ENCODE results near the gene HSD17B8.
"Not testable (repeated sequence)": the region's sequence is repeated elsewhere in the genome, so short reads cannot be mapped to it uniquely, and the experiment has no call there.

HSD17B8 gene

DNA sequence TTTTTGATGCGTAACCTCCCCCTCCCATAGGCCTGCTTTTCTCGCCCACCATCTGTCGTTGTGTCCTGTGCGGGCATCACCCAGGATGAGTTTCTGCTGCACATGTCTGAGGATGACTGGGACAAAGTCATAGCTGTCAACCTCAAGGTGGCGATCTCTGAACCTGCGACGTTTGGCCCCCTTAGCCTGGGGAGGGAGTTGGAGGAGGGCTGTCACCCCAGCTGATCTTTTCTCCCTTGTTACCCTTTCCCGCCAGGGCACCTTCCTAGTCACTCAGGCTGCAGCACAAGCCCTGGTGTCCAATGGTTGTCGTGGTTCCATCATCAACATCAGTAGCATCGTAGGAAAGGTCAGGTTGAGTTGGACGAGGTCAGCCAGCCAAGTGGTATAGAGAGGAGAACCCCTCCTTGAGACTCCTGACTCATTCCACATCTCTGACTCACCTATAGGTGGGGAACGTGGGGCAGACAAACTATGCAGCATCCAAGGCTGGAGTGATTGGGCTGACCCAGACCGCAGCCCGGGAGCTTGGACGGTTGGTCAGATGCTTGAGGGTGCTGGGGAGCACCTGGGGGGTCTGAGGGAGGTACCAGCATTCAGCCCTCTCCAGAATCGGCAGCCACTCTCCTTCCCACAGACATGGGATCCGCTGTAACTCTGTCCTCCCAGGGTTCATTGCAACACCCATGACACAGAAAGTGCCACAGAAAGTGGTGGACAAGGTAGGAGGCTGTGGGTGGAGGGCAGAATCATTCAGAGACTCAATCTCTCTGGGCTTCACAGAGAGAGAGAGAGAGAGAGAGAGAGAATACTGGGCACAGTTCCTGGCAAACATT is 954 bp downstream of the HSD17B8 start:
- in situ Hi-C loops (cut with MboI; ENCODE audit: low sequenced_read_pairs), result no loop called here

DNA sequence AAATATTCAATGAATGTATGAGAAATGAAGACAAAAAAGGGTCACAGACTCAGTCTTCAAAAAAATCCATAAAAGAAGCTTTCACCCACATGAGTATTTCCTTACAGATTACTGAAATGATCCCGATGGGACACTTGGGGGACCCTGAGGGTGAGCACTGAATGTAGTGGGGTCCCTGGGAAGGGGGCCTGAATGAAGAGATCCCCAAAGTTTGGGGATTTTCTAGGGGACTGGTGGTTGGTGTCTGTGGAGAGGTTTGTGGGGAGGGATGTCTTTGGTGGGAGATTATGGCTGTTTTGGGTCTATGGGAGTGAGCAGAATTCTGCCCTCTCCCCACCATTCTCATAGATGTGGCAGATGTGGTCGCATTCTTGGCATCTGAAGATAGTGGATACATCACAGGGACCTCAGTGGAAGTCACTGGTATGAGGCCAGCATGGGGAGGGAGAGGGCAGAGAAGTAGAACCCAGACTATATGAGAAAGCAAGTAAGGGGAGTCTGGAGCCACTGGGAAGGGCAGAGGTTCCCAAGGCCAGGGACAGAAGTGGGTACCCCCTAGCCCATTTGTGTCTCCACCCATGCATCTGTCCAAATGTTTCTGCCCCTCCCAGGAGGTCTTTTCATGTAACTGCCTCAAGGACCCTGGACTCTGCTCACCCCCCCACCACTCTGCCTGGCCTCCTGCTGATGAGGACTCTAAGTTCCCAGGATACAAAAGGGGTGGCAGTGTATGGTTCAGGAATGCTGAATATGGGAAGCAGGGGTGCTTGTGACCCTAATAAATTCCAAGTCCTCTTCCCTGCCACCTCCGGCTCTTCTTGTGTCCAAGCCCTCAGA is 1.8 kb downstream of the HSD17B8 start:
- in situ Hi-C loops (cut with MboI; ENCODE audit: low sequenced_read_pairs), result no loop called here

DNA sequence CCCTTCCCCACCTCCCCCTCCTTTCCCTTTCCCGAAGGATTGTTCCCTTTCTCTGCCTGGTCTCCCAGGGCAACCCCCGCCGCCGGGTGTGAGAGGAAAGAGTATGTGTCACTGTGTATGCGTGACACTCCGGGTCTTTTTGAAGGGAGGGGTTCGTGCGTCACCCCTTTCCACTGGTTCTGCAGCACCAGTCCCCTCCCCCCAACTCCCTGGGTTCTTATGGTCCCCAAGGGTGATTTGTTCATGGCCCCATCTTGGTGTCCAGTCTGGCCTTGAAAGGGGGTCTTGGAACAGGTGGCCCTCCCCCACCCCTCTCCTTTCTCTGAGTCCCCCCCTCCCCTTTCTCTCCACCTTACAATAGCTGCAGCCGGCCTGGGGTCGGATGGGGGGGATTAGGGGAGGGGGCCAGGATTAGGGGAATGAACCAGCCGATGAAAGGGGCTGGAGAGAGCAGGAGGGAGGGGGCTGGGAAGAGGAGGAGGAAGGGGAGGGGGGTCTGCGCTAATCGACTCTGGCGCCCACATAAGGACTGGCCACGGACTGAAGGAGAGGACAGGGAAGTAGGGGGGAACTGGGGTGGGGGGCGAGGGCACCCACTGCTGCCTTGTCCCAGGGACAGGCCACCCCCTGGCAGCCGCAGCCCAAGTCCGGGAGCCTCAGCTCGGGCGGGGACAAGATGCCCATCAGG is 2.6 kb downstream of the HSD17B8 start:
- in situ Hi-C loops (cut with MboI; ENCODE audit: low sequenced_read_pairs), result no loop called here

DNA sequence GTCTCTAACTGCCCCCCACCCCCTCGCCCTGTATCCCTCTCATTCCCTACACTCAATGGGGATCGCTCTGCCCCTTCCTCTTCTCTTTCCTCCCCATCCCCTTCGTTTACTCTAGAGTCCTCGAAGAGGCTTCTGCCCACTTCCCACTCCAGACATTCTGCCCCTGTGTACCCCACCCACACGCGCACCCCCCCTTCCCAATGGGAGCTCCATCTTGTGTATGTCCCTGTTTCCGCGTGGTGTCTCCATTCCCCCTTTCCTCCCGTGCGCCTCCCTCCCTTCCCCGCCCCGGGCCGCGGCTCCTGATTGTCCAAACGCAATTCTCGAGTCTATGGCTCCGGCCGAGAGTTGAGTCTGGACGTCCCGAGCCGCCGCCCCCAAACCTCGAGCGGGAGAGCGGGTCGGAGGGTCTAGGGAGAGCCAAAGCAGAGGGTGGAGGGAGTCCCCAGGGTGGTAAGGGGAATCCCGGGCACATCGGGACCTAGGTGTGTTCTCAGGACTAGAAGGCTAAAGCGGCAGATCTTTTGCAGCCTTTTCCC is 3.2 kb downstream of the HSD17B8 start:
- in situ Hi-C loops (cut with MboI; ENCODE audit: low sequenced_read_pairs), result no loop called here

DNA sequence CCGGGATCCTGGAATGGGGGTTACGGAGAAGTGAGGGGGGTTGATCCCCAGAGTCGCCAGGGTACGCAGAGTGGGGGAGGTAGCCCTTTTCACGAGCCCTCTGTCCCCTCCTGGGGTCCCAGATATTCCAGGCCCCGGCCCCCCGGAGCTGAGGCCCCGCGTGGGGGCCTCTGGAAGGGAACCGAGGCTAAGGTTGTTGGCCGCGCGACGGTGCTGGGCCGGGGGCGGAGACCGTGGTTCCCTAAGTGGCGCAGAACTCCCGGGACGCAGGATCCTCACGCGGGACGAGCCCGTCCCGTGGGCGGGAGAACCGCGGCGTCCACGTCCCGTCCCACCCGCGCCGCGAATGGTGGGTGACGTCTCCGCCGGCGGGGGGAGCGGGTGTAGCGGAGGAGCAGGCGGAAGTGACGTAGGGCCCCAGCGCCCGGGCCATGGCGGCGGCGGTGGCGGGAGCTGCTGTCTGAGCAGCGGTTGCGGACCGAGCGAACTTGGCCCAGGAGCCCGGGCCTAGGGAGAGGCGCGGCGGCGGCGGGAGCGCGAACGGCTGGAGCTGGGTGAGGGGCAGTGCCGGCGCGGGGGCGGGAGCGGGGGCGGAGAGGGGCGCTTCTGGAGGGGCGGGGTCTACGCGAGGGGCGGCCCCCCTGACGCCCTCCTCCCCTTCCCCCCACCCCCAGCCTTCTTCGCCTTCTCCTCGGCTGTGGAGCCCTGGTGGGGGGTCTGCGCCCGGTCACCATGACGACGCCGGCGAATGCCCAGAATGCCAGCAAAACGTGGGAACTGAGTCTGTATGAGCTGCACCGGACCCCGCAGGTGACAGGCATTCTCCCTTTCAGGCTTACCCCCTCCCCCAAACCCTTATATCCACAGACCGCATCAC is 3.9 kb downstream of the HSD17B8 start, which contains the start of gene RING1:
TSS of gene RING1 (plus strand) at position 410 of the 877 bp plus-strand sequence. CDS start at position 733, 323 bp downstream.
- in situ Hi-C loops (cut with MboI; ENCODE audit: low sequenced_read_pairs), result no loop called here

DNA sequence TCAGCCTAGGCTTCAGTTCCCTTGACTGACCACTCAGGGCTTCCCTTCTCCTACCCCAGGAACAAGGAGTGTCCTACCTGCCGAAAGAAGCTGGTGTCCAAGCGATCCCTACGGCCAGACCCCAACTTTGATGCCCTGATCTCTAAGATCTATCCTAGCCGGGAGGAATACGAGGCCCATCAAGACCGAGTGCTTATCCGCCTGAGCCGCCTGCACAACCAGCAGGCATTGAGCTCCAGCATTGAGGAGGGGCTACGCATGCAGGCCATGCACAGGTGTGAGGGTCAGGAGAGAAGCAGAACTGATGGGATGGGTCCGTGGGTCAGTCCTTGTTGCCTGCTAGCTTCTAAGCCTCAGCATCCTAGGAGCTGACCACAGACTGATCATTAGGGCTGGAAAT is 5.4 kb downstream of the HSD17B8 start:
- in situ Hi-C loops (cut with MboI; ENCODE audit: low sequenced_read_pairs), result no loop called here

DNA sequence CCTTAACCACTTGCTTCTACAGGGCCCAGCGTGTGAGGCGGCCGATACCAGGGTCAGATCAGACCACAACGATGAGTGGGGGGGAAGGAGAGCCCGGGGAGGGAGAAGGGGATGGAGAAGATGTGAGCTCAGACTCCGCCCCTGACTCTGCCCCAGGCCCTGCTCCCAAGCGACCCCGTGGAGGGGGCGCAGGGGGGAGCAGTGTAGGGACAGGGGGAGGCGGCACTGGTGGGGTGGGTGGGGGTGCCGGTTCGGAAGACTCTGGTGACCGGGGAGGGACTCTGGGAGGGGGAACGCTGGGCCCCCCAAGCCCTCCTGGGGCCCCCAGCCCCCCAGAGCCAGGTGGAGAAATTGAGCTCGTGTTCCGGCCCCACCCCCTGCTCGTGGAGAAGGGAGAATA is 6.7 kb downstream of the HSD17B8 start:
- in situ Hi-C loops (cut with MboI; ENCODE audit: low sequenced_read_pairs), result no loop called here

DNA sequence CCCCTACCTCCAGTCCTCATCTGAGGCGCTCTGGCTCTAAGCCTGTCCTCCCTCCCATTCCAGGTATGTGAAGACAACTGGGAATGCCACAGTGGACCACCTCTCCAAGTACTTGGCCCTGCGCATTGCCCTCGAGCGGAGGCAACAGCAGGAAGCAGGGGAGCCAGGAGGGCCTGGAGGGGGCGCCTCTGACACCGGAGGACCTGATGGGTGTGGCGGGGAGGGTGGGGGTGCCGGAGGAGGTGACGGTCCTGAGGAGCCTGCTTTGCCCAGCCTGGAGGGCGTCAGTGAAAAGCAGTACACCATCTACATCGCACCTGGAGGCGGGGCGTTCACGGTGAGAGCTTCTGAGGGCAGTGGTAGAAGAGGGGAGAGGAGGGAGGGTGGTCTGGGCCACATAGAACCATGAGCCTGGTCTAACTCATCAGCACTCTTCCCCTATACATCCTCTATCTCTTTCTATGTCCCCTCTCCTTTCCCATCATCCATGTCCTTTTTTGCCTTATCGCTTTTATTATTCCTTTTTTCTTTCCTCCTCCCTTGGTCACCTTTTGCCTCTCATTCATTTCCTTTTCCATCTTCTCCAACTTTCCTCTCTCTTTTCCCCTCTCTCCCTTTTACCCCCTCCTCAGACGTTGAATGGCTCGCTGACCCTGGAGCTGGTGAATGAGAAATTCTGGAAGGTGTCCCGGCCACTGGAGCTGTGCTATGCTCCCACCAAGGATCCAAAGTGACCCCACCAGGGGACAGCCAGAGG is 7.4 kb downstream of the HSD17B8 start:
- in situ Hi-C loops (cut with MboI; ENCODE audit: low sequenced_read_pairs), result no loop called here

DNA sequence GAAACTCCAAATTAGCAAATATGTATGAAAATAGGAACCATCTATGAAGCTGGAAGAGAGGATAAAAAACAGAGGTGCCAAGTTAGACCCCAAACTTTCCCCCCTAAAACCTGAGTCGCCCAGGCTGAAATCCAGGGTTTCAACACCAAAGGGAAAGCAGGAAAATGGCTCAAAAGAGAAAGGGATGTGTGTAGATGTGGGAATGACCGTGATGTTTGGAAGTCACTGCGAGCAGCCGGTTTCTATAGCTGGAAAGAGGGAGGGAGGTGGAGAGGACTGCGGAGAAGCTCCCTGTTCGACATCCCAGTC is 8.4 kb downstream of the HSD17B8 start:
- in situ Hi-C loops (cut with MboI; ENCODE audit: low sequenced_read_pairs), result no loop called here

DNA sequence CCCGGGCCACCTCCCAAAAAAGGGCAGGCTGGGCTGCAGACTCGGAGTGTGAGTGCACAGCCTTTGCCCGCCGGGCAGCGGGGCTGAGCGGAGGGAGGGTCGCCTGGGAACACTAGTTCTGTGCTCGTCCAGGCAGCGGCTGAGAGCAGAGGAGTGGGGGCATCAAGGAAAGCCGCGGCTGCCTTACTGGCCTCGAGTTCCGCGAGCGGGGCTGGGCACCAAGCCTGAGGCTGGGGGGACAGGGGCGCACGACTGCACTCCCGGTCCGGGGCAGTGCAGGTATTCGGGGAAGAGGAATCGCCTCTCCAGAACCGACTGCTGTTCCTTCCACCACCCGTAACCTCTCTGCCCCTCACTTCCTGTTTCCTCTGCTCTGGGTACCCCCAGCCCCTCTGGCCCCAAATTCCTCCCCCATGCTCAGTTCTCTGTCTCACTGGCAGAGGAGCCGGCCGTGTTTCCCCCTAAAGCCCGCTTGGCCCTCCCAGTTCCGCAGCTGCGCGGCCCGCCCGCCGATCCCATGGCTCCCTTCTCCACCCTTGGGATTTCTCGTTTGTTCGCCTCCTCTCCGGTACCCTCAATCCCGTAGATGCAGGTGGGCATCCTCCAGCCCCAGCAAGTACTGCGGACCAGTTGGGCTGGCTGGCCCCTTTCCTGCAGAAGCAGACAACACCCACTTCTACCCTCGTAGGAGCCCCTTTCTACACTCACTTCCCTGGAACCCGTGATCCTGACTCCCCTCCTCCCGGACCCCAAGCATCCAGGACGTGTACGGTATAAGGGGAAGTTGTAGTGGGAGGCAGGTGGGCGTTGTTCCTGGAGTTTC is 8.9 kb downstream of the HSD17B8 start:
- in situ Hi-C loops (cut with MboI; ENCODE audit: low sequenced_read_pairs), result no loop called here

DNA sequence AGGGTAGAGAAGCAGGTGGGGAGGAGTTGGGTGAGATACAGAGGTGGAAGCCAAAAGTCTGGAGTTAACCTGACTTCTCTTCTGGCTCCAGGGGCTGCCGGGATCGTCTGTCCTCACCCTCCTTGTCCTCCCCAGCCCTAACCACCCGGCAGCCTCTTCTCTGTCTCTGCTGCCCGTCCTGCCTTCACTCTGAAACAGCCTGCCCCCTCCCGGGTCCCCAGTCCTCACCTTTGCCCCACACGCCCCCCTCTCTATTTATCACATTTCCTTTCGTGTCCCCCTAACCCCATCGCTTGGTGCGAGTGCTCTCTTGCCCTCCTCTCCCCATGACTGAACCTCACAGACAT is 9.5 kb downstream of the HSD17B8 start:
- in situ Hi-C loops (cut with MboI; ENCODE audit: low sequenced_read_pairs), result no loop called here

DNA sequence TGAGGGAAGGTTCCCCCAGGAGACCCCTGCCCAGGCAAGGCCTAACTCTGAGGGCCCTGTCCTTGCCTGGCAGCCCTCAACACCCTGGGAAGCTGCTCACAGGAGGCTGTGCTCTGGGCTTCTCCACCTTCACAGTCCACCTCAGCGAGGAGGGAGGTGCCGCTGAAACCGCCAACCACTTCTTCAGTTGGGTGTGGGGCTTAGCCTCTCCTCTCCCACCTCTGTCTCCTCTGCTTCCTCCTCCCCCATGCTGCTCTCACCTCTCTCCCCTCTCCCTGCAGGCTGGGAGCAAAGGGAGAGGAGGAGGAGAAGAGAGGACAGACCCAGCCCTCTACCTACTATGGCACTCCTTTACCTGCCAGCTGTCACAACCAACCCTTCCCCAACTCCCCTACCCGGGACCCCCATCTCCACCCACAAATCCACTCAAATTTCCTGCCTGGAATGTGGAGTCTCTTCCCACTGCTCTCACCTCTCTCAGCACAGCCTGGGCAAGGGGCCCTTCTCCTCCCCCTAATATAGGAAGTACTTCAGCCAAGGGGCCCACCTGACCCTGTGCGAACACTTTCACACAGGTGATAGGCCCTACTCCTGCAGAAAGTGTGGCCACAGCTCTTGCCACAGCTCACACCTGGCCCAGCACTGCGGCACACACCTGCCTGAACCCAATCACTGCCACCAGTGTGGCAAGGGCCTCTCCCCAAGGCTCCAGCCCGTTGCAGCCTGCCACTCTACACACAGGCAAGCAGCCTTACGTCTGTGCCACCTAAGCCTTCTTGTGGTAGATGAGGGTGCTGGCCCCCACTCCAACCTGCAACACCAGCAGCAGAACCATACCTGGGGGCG is 11.0 kb downstream of the HSD17B8 start:
- in situ Hi-C loops (cut with MboI; ENCODE audit: low sequenced_read_pairs), result no loop called here

DNA sequence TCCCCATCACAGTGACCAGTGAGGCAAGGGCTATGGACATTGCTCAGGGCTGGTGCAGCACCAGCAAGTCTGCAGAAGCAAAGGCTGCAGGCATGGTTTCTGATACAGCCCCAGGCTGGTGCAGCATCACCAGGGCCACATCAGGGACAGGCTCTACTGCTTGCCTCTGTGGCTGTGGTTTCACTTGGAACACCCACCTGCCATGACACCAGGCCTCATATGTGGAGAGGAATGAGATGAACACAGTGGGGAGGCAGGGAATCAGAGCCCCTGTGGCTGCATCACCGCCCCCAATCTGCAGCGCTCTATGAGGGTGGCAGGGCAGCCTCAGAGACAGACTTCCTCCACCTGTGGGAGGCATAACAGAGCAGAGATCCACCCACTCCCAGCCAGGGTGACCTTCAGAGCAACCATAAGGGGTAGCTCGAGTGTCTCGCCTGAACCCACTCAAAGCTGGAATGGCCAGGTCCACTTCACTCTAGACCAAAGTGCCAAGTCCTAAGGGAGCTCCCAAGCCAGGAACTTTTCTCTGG is 11.7 kb downstream of the HSD17B8 start:
- in situ Hi-C loops (cut with MboI; ENCODE audit: low sequenced_read_pairs), result no loop called here

DNA sequence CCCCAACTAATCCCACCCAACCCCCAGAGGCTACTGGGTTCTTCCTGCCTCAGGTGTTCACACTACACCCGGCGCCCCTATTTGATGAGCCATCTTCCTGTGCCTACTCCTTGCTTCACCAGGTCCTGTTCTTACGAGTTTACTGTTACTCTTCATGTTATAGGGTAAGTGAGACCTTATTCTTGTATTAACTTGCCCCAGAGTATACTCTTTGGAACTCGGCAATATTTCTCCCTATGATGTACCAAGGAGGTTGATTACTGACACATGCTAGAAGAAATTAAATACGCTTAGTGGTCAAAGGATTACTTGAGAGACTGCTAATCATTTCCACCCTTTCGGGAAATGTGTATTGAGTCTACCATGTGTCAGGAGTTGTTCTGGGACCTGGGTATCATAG is 12.8 kb downstream of the HSD17B8 start:
- in situ Hi-C loops (cut with MboI; ENCODE audit: low sequenced_read_pairs), result no loop called here

DNA sequence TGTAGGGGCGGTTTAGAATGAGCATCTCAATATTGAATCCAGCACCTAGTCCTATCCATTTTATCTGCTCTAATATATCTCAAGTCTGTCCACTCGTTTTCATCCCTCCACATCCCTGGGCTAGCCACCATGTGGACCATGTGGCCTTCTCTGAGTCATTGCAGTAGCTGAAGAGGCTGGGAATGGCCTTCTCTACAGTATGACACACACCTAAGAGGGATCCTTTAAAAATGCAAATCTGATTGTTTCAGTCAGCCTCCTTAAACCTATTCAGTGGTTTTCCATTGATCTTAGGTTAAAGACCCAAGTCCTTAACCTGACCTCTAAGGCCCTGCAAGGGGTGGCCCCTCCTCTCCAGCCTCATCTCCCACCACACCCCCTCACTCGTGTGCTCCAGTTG is 13.2 kb downstream of the HSD17B8 start:
- in situ Hi-C loops (cut with MboI; ENCODE audit: low sequenced_read_pairs), result no loop called here

DNA sequence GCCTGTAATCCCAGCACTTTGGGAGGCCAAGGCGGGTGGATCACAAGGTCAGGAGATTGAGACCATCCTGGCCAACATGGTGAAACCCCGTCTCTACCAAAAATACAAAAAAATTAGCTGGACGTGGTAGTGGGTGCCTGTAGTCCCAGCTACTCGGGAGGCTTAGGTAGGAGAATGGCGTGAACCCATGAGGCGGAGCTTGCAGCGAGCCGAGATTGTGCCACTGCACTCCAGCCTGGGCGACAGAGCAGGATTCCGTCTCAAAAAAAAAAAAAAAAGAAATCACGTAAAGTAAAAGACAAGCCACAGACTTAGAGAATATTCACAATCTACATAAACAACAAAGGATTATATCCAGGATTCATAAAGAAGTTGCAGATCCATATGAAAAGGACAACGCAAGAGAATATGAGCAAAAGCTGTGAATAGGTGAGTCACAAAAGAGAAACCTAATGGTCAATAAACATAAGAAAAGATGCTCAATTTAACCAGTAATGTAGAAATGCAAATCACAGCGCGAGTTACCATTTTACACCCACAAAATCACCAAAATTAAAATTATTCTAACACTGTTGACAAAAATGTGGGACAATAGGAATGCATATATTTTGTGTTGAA is 22.2 kb downstream of the HSD17B8 start:
- in situ Hi-C loops (cut with MboI; ENCODE audit: low sequenced_read_pairs), result not testable (repeated sequence)

DNA sequence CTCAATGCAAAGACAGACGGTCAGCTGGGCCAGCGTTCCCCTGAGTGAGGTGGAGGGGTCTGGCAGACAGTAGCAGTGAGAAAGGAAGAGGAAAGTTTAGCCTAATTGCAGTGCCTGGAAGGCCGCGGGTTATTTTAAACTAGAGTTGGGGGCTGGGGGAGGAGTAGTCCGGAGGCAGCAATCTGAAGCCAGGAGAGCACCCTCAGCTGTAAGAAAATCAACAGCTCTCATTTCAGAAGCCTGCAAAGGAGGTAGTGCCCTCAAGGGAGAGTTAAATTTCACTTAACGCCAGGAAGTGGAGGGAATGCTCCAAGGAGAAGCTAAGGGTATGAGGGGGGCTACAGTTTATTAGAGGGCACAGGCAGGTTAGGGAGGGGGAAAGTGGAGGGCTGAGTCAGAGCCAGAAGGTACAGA is 30.8 kb downstream of the HSD17B8 start:
- in situ Hi-C loops (cut with MboI; ENCODE audit: low sequenced_read_pairs), result no loop called here

Measured in HL-60/S4 treated with phorbol 12-myristate 13-acetate at 8.2 ng/mL for 4 days and 3 days (cell line).